Adrenal gland (tissue), 5 donors: ENCODE measurements around the gene RPTOR.

ENCODE experiments used
- CTCF ChIP-seq, 6 experiments: fragments of 450-650 bp in 4 of 6; fragments of 200-600 bp in 2 of 6; sonication (generic) in 1 of 6; IDR thresholded peaks; 1 replicate in 5 of 6; 2 replicates in 1 of 6; pipeline versions ENCODE4 v1.5.1 to v1.8.0; 2016 to 2021; ENCODE audit warnings: antibody characterized with exemption in 6 of 6, mild to moderate bottlenecking in 2 of 6, moderate library complexity in 1 of 6
- POLR2A ChIP-seq, 2 donors: fragments of 450-650 bp; IDR thresholded peaks; one replicate each; pipeline ENCODE4 v1.6.1; 2017; ENCODE audit warnings: antibody characterized with exemption in 2 of 2, mild to moderate bottlenecking in 2 of 2, moderate library complexity in 1 of 2
- donor health status: DM: no; HTN: no; CAD: no.

- TF ChIP-seq CTCF (IDR thresholded peaks at IDR 0.05) (no peak), POLR2A (IDR thresholded peaks at IDR 0.05) (no peak)
Measured at GRCh38 chr17:80836658-80836965, 292.0 kb downstream of the RPTOR start.
